ENCODE measurements around the gene GATD1.

GATD1 gene

GRCh38 chr11:765802-766091, 11.5 kb downstream of the GATD1 start:
- TF ChIP-seq, protein P1, sequence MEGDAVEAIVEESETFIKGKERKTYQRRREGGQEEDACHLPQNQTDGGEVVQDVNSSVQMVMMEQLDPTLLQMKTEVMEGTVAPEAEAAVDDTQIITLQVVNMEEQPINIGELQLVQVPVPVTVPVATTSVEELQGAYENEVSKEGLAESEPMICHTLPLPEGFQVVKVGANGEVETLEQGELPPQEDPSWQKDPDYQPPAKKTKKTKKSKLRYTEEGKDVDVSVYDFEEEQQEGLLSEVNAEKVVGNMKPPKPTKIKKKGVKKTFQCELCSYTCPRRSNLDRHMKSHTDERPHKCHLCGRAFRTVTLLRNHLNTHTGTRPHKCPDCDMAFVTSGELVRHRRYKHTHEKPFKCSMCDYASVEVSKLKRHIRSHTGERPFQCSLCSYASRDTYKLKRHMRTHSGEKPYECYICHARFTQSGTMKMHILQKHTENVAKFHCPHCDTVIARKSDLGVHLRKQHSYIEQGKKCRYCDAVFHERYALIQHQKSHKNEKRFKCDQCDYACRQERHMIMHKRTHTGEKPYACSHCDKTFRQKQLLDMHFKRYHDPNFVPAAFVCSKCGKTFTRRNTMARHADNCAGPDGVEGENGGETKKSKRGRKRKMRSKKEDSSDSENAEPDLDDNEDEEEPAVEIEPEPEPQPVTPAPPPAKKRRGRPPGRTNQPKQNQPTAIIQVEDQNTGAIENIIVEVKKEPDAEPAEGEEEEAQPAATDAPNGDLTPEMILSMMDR (IDR thresholded peaks at IDR 0.05; ENCODE audit: low read depth, low read length), result no peak
- no peak overlapping the region for H3K4me3 ChIP-seq (replicated peaks in 1 of 2; ENCODE audit: low read depth in 2 of 2, low read length in 2 of 2)
- DNase-seq (ENCODE audit: low read depth in 2 of 2), result no peak

DNA sequence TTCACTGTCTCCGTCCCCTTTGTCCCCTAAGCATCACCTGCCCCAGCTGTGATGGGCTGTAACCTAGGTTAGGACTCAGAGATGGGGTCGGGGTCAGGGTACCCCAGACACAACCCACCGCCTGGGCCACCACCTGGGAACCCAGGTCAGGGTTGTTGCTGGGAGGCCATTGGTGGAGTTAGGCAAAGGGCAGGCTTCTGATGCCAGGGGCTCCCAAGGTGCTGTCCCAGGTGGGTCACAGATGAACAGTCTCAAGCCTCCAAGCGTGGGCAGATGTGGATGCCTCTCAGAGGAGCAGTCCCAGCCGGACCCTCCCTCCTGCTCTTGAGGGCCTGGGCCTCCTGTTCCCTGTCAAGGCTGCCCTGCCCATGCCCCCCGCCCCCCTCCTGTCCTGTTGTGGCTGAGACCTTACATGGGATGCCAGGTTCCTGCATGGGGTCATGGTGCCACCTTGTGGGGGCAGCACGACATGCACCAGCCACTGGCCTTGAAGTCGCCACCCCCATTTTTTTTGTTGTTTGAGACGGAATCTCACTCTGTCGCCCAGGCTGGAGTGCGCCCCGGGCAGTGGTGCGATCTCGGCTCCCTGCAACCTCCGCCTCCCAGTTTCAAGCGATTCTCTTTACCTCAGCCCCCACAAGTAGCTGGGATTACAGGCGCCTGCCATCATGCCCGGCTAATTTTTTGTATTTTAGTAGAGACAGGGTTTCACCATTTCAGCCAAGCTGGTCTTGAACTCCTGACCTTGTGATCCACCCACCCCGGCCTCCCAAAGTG, 12.1 kb downstream of the GATD1 start:
- DNase-seq (ENCODE audit: low read depth in 2 of 2), result peak; percentile 59
- TF ChIP-seq, protein P1 (IDR thresholded peaks at IDR 0.05; ENCODE audit: low read depth, low read length), result peak; percentile 62
- no peak overlapping the region for H3K4me3 ChIP-seq (replicated peaks in 1 of 2; ENCODE audit: low read depth in 2 of 2, low read length in 2 of 2)

- no peak overlapping the region for H3K4me3 ChIP-seq (replicated peaks in 1 of 2; ENCODE audit: low read depth in 2 of 2, low read length in 2 of 2)
- TF ChIP-seq, protein P1 (IDR thresholded peaks at IDR 0.05; ENCODE audit: low read depth, low read length), result no peak
- DNase-seq (ENCODE audit: low read depth in 2 of 2), result no peak
Measured at GRCh38 chr11:764322-765024, 12.8 kb downstream of the GATD1 start.

DNA sequence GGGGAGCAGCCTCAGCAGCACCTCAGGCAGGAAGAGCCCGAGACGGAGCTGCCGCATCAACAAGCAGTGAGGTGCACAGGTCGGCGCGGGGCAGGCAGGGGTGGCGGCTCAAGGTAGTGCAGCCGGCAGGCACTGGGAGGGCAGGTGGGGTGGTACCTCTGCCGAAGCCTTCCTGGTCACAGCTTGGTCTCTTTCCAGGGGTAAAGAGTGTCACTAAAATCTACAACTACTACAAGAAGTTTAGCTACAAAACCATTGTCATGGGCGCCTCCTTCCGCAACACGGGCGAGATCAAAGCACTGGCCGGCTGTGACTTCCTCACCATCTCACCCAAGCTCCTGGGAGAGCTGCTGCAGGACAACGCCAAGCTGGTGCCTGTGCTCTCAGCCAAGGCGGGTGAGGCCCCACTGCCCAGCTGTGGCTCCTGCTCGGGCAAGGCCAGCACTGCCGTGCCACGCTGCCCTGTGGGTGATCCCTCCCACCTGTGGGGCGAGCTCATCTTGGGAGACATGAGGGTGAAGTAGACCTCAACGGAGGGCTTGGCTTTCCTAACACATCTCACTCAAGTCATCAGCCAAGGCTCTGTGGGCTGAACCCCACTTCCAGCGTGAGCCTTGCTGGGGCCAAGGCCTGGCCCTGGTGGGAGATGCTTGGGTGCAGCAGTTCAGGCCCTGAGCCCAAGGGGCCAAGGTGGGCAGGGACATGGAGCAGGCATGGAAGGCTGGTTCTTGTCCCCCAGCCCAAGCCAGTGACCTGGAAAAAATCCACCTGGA, 13.6 kb downstream of the GATD1 start:
- DNase-seq (ENCODE audit: low read depth in 2 of 2), result no peak
- TF ChIP-seq, protein P1 (IDR thresholded peaks at IDR 0.05; ENCODE audit: low read depth, low read length), result no peak
- no peak overlapping the region for H3K4me3 ChIP-seq (replicated peaks in 1 of 2; ENCODE audit: low read depth in 2 of 2, low read length in 2 of 2)

DNA sequence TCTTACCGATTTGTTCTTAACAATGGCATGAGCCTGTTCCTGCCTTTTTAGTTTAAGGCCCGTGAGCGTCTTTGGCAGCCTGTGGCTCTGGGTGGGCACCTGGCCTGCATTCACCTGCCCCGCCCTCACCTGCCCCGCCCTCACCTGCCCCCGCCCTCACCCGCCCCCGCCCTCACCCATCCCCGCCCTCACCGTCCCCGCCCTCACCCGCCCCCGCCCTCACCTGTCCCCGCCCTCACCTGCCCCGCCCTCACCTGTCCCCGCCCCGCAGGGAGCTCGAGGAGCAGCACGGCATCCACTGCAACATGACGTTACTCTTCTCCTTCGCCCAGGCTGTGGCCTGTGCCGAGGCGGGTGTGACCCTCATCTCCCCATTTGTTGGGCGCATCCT, 14.2 kb downstream of the GATD1 start:
- no peak for DNase-seq (ENCODE audit: low read depth in 2 of 2)
- TF ChIP-seq, protein P1 (IDR thresholded peaks at IDR 0.05; ENCODE audit: low read depth, low read length), result no peak

GRCh38 chr11:762421-763072, 14.7 kb downstream of the GATD1 start:
- TF ChIP-seq, protein P1 (IDR thresholded peaks at IDR 0.05; ENCODE audit: low read depth, low read length), result peak; percentile 14
- peak; percentile 69 to 93 for DNase-seq (ENCODE audit: low read depth in 2 of 2)
- no peak overlapping the region for H3K4me3 ChIP-seq (replicated peaks in 1 of 2; ENCODE audit: low read depth in 2 of 2, low read length in 2 of 2)

More for the DNA sequence above, 14.2 kb downstream of the GATD1 start:
- H3K4me3 ChIP-seq (replicated peaks in 1 of 2; ENCODE audit: low read depth in 2 of 2, low read length in 2 of 2), result no peak overlapping the region
